SK-N-DZ (cell line): ENCODE data around the gene CADM2.

Experiments used
- DNase-seq: peaks from one replicate; pipeline ENCODE4 v3.0.0-alpha.2; 2015; ENCODE audit warnings: low spot score

CADM2 gene

GRCh38 chr3:85796140-85796539, 837.4 kb downstream of the CADM2 start:
- no peak for DNase-seq

GRCh38 chr3:85800676-85801075, 841.9 kb downstream of the CADM2 start:
- DNase-seq: no peak

DNA sequence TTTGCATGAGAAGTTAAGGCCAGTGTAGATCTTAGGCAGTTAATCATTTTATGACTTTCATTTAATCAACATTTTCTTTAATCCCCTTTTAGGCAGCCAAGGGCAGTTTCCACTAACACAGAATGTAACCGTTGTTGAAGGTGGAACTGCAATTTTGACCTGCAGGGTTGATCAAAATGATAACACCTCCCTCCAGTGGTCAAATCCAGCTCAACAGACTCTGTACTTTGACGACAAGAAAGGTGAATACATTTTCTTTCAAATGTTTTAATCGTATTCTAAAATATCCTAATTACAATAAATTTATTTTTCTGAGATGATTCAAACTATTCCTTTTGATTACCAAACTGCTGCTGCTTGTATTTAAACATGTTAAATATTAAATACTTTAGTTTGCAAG, 843.2 kb downstream of the CADM2 start:
- DNase-seq: peak; percentile 3

DNA sequence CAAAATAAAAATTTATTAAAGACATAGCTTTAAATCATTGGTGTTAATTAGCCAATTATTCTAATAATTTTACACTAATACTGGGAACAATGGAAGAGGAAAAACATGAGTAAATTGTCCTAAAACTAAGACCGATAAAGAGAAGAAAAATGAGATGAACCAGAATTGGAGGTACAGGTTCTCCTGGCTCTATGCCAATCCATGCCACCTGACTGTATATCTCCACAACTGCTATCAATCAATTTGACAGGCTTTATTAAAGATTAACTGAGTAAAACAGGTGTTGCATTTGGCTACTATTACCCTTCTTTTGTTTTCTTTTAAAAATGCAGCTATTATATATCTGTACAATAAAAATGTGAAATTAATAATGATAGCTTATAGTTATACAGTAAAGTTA, 850.0 kb downstream of the CADM2 start:
- no peak for DNase-seq

DNA sequence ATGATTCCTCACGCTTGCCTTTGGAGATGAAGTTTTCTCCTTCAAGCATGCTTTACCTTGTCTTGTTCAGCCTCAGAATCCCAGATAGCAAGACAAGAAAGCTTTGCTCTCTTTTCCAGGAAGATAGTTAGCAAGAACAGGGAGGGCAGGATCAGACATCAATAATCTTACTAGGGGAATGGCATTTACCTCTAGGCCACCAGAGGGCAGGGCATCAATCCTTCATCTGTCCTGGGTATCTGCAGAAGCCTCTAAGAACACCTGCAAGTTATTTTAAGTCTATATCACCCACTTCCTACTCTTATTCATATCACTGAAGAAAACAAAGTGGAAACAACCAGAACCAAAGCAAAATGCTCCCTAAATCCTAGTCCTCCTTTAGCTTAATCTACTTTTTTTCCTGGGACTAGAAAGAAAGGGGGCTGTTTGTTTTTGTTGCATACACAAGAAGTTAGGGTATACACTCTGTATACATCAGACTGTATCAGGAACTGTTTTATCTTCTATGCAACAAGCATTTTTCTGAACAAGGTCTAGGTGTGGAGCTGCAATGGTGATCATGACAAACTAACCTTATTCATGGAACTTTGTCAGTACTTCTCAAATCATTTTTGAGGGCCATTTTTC, 862.5 kb downstream of the CADM2 start:
- DNase-seq: peak; percentile 43

GRCh38 chr3:85835857-85836440, 877.2 kb downstream of the CADM2 start:
- no peak for DNase-seq

DNA sequence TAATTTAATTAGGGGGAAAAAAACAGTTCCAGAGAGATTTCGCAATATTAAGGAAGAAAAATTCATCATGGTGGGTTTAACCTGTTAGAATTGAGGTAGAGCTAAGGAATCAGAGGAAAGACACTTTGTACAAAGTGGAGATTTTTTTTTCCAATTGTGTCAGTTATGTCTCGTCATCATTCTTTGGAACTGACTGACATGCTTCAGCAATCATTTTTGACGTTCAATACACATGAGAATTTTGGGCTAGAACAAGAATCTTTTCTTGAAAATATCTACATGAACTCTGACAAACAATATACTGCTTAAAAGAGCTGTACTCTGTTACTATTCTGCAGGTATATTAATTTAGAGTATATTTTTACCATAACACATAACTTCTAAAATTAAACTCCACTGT, 878.6 kb downstream of the CADM2 start:
- DNase-seq: no peak

DNA sequence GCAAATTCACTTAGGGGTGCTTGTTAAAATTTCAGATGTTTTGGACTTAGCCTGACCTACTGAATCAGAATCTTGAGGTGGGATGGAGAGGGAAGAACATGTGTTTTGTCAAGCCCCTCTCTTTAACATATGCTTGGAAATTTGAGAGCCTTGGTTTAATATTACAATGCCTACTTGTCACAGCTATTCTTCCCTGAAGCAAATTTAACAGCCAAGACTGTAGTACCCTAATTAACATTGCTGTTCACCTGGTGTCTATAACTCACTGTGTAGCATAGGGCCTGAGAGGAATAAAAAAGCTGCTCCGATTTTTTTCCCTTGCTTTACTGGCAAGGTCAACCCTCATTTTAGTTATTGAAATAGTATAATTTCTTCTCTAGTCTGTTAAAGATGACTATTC, 880.1 kb downstream of the CADM2 start:
- DNase-seq: no peak

DNA sequence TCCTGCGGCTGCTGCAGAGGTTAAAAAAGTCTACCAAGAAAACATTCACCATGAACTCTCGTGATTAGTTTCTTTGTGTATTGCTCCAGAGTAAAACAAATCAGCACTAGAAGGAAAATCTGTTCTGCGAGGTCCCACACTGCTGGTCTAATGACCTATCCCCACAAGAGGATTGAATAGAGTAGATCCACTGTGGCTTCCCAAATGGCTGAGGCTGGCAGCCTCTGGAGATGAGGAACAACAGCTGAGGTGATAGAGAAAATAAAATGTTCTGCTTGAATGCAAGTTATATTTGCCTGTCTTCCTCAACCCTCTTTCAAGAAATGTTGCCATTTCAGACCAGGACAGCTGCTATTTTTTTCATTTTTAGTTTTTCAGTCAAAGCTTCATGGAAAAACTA, 883.3 kb downstream of the CADM2 start:
- no peak for DNase-seq

- peak; percentile 25 for DNase-seq
These were observed 888.2 kb downstream of the CADM2 start for GRCh38 chr3:85846940-85847339.

GRCh38 chr3:85851071-85851470, 892.3 kb downstream of the CADM2 start:
- no peak for DNase-seq

DNA sequence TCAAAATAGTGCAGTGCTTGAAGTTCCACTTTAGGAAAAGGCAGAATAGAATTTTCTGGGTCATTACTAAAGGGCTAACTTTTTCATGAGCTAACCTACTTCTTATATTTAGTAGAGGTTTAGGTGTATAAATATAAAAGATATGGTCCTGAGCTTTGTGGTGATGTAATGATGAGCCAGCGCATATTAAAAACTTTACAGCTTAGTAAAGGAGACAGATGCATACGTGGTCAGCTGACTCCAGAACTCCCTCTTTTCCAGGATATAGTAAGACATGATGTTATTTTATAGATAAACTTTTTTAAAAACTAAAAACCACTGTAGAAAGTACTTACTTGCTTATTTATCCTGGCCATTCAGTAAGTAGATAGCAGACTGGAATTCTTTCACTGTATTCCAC, 895.0 kb downstream of the CADM2 start:
- no peak for DNase-seq

GRCh38 chr3:85862893-85863455, 904.2 kb downstream of the CADM2 start:
- DNase-seq: no peak

DNA sequence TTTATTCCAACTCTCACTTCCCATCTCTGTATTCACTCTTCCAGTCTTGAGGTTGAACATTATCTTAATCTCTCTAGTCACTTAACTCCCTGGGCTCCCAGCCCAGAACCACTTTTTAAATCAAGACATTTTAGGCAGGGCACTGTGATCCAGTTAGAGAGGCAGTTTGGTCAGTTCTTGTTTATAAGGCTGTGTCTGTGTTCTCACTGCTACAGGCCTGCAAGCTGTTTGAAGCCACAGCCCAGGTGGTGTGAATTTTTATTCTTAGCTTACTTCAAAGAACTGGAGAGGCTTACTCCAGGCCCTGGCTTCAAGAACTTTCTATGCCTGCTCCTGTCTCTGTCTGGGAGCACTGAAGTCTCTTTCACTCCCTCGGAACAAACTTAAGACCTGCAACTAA, 906.1 kb downstream of the CADM2 start:
- no peak for DNase-seq

DNA sequence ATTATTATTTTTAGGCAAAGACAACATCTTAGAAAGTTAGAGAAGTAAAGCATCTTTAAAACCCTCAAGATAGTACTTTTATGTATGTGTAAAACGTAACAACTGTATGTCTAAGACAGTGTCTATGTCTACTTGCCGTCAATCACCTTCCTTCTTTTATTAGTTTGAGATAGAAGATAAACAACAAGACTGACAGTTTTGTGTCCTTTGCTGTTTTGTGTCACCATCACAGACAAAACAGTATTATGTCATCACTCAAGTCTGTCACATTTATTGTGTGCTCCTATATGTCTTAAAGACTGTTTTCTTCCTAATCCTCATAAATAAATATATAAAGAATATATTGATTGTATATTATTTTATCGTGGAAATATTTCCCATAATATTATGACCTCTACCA, 908.3 kb downstream of the CADM2 start:
- no peak for DNase-seq

DNA sequence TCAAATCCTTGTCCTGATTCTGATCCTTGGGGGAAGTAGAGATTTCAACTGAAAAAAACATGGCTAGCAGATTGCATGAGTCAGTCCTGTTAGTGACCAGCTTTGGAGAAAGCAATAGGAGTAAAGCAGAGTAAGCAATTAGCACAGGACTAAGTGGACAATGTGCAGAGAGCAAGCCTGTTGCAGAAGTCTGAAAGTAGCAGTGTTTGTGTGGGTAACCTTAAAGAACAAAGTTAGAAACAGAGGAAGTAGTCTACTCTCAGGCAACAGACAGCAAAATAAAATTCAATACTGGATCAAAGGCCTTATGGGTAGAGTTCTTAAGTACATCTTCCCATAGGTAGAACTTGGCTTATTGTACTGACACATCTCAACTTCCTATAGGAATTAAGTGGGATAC, 916.8 kb downstream of the CADM2 start:
- DNase-seq: no peak

DNA sequence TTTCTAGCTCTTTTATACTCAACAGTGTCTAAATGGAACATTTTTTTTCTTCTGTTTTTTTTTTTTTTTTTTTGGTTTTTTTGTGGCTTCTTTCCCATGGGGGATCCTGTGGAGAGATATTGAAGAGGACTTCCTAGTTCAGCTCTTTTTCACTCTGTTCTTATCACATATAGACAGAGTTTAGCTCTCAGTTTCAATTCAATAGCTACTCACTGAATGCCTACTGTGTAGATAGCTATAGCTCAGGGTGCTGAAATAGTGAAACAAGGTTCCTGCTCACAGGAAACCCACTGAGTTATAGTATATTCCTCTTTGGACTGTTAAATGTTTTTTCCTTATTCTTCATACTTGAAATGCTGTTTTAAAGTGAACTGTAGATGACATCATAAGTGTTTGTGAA, 918.8 kb downstream of the CADM2 start:
- no peak for DNase-seq

DNA sequence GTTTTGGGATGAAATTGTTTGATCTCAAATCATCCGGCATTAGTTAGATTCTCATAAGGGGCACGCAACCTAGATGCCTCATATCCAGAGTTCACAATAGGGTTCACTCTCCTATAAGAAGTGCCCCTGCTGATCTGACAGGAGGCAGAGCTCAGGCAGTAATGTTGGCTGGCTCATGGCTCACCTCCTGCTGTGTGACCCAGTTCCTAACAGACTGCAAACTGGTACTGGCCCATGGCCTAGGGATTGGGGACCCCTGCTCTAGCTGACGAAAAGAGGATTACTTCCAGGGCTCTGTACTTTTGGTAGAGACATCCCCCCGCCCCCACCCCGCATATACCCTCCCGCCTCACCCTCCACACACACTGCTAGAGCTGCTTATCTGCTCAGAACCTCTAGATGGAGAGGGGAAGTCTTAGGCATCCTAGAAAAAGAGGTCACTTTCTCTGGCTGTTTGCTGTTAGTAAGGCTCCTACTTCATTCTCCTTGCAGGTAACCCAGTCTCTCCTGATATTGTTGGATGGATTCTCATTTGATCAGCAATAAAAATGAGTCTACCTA, 923.1 kb downstream of the CADM2 start:
- DNase-seq: no peak

- no peak for DNase-seq
These were observed 931.3 kb downstream of the CADM2 start for GRCh38 chr3:85890043-85890555.

- no peak for DNase-seq
These were observed 944.6 kb downstream of the CADM2 start for GRCh38 chr3:85903434-85903833.

- no peak for DNase-seq
These were observed 954.2 kb downstream of the CADM2 start for GRCh38 chr3:85912980-85913379.

DNA sequence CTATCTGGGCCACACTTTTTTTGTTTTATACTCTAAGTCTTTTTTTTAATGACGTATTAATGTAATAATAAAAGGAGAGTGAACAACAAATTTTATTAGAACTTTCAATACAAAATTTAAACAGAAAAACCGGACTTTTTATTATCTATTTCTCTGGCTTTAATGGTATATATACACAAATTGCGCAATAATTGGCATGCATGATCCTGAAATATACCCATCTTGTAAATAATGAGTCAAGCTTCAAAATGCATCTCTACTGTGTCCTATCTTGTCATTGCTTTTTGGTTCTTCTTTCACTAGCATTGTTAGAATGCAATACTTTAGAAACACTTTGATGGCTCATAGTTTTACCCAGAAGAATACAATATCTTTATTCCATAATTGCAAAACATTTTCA, 963.6 kb downstream of the CADM2 start:
- DNase-seq: no peak

GRCh38 chr3:85930718-85931117, 971.9 kb downstream of the CADM2 start:
- DNase-seq: no peak
